Retinal pigment epithelial cell (primary cell): Measurements from ENCODE around the gene C16orf78.

Experiments
- DNase-seq: peaks from one replicate; pipeline ENCODE4 v3.0.0-alpha.2; 2010; ENCODE audit warnings: low read depth
- H3K4me3 ChIP-seq: 2 replicates; pipeline ENCODE4 v1.5.1; 2011; ENCODE audit warnings: mild to moderate bottlenecking, low read length, control low read depth, moderate library complexity
- TF ChIP-seq, protein P1 (sequence below): conservative IDR thresholded peaks from 2 replicates; pipeline ENCODE4 v1.5.1; 2011; ENCODE audit warnings: low read depth, low read length, control low read depth, inconsistent platforms

The C16orf78 gene

DNA sequence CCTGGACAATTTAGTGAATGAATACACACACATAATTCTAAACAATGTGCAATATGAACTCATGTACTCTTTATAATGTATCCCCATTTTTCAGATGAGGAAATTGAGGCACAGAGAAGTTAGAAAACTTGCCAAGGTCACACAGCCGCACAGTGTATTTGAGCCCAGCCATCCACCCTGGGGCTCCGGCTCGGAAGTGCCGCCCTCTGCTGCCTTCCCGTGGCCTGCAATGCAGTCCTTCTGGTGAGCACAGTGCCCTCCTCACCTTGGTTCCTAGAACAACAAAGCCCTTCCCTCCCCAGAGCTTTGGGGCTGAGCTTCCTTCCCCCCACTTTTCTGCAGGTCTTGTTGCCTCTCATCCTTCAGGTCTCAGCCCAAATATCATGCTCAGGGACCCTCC lies 63.7 kb downstream of the C16orf78 start:
- H3K4me3 ChIP-seq = no peak overlapping the region

DNA sequence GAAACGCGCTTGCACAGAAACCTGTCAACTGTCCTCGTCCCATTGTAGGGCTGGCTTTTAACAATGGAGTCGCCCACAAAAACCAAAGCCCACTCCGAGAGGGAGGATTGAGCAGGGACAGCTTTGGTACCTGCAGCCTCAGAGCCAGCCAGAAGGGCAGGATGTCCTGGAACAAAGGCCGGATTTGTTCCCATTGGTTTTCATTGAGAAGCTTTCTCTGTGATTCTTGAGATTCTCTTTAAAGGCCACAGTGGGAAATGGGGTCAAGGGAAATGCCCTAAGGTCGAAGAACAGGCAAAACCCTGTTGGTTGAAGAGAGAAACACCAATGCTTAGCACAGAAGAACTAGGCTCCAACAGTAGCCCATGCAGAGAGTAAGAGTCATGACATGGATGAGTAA lies 65.4 kb downstream of the C16orf78 start:
- no peak overlapping the region for H3K4me3 ChIP-seq
- TF ChIP-seq, protein P1, sequence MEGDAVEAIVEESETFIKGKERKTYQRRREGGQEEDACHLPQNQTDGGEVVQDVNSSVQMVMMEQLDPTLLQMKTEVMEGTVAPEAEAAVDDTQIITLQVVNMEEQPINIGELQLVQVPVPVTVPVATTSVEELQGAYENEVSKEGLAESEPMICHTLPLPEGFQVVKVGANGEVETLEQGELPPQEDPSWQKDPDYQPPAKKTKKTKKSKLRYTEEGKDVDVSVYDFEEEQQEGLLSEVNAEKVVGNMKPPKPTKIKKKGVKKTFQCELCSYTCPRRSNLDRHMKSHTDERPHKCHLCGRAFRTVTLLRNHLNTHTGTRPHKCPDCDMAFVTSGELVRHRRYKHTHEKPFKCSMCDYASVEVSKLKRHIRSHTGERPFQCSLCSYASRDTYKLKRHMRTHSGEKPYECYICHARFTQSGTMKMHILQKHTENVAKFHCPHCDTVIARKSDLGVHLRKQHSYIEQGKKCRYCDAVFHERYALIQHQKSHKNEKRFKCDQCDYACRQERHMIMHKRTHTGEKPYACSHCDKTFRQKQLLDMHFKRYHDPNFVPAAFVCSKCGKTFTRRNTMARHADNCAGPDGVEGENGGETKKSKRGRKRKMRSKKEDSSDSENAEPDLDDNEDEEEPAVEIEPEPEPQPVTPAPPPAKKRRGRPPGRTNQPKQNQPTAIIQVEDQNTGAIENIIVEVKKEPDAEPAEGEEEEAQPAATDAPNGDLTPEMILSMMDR = no peak
- no peak for DNase-seq

More for the DNA sequence above, 63.7 kb downstream of the C16orf78 start:
- TF ChIP-seq, protein P1 = no peak
- DNase-seq = no peak

DNA sequence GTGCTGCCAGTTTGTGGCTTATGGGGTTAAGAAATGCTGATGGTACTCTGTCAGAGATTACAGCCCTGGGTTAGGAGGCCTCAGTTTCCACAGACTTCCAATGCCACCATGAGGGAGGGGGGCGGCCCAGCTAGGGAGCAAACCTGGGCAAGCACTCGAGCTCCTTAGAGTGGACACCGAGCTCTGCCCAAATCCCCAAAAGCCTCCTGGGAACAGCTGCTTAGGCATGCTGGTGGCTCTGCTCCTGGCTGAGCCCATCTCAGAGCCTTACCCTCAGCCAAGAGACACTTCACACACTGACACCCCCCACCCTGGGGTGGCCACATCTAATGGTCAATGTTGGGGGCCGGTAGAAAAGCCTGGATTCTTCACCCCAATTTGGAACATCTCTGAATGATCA lies 66.1 kb downstream of the C16orf78 start:
- no peak for DNase-seq
- H3K4me3 ChIP-seq = no peak overlapping the region
- TF ChIP-seq, protein P1 = no peak

DNA sequence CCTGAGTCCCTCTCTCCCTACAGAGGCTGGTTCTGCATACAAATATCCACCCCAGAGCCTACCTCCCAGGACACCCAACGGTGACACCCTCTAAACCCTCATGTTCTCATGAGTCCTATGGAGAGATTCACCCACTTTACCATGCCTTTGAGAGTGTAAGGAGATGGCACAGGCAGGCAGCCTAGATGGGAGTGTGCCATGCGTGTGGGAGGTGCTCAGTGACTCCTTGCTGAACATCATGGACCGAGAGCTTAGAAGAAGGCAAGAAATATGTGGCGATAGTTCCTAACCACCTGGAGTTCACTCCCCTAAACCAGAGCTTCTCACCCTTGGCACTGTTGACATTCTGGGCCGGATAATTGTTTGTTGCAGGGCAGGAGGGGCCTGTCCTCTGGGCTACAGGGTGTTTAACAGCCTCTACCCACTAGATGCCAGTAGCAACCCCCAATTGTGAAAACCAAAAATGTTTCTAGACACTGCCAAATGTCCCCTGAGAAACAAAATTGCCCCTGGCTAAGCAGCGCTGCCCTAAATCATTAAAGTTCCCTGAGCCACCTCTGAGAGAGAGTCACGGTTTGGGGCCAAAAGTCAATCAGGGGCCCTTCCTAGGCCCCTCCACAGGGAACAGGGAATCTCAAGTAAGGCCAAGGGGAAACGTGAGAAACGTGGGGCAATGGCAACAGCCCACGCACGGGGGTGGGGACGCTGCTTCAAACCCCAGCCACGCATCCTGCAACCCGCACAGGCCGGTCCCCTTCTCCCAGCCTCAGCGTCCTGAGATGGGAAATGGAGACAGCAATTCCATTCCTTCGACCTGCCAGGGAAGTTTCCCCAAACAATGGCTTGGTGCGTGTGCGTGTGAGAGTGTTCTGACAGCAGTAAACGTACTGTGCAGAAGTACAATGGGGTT lies 66.8 kb downstream of the C16orf78 start:
- H3K4me3 ChIP-seq = no peak overlapping the region
- TF ChIP-seq, protein P1 = no peak

DNA sequence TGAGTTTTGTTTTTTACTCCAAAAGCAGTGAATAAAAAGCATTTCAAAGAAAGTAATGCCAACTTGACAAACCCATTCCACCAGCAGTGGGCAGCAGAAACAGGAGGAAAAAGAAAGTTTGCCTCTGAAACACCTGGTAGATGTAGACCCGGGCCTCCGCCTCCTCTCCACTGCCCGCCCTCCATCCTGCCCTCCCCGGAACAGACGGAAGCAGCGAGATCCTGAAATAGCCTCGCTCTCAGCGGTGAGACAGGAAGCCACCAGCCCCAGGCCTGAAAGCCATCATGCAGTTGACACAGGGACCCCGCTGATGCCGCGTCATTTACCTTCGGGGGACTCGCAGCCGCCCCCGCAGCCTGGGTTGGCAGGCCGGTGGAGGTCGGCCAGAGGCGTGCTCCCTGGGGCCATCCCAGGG lies 67.8 kb downstream of the C16orf78 start:
- H3K4me3 ChIP-seq = no peak overlapping the region
- DNase-seq = no peak

More for the DNA sequence above, 66.8 kb downstream of the C16orf78 start:
- DNase-seq = no peak

DNA sequence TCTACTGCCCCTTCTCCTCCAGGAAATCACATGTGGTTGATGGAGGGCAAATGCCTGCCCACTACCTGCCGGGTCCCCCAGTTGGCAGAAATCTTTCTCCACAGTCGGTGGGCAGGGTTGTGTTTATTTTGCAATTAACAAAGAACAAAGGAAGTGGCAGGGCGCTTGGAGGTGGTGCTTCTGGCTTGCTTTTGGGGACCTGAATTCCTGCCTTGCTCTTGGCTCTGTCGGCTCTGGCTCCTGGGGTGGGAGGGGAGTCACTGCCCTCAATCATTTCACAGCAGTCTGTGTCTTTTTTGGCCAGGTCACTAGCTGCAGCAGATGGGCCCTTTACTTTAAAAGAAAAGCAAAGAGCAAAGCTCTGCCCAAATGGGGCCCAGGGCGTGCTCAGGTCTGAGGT lies 69.2 kb downstream of the C16orf78 start:
- no peak overlapping the region for H3K4me3 ChIP-seq
- no peak for DNase-seq

More for the DNA sequence above, 67.8 kb downstream of the C16orf78 start:
- TF ChIP-seq, protein P1 = no peak

More for the DNA sequence above, 69.2 kb downstream of the C16orf78 start:
- TF ChIP-seq, protein P1 = no peak
